SK-N-SH treated with all-trans-retinoic acid at 6 μM for 48 hours (cell line): ENCODE data around the gene LARGE1.

Source experiments
- ATAC-seq: fragments of 200-7000 bp; cut with Tn5 transposase; 3 replicates; pipeline ENCODE4 v1.9.1; 2020; ENCODE audit warnings: mild to moderate bottlenecking, moderate library complexity
- ARNTL ChIP-seq: fragments of 450-650 bp; formaldehyde crosslinking; IDR thresholded peaks from 2 replicates; pipeline ENCODE4 v1.5.0; 2020; ENCODE audit warnings: low read depth, mild to moderate bottlenecking, moderate library complexity, borderline replicate concordance
- BACH2 ChIP-seq: fragments of 250-450 bp; sonication (Bioruptor Pico); IDR thresholded peaks from 2 replicates; pipeline ENCODE4 v1.9.0; 2021; ENCODE audit warnings: mild to moderate bottlenecking, borderline replicate concordance
- CREB5 ChIP-seq: fragments of 250-450 bp; sonication (Bioruptor Pico); IDR thresholded peaks from 2 replicates; pipeline ENCODE4 v1.5.1; 2020; ENCODE audit warnings: low read depth, mild to moderate bottlenecking, moderate library complexity
- CSDC2 ChIP-seq: fragments of 250-450 bp; sonication (Bioruptor Pico); IDR thresholded peaks from 2 replicates; pipeline ENCODE4 v1.5.0; 2020; ENCODE audit warnings: mild to moderate bottlenecking, moderate library complexity
- CSRNP3 ChIP-seq: fragments of 250-450 bp; sonication (Bioruptor Pico); IDR thresholded peaks from 2 replicates; pipeline ENCODE4 v1.5.1; 2021; ENCODE audit warnings: mild to moderate bottlenecking, moderate library complexity
- ESRRG ChIP-seq: fragments of 250-450 bp; sonication (Bioruptor Pico); IDR thresholded peaks from 2 replicates; pipeline ENCODE4 v1.6.1; 2021; ENCODE audit warnings: mild to moderate bottlenecking
- GLIS3 ChIP-seq: fragments of 250-450 bp; sonication (Bioruptor Pico); IDR thresholded peaks from 2 replicates; pipeline ENCODE4 v1.5.0; 2020; ENCODE audit warnings: mild to moderate bottlenecking, moderate library complexity
- OSR1 ChIP-seq: fragments of 250-450 bp; sonication (Bioruptor Pico); IDR thresholded peaks from 2 replicates; pipeline ENCODE4 v1.8.0; 2022; ENCODE audit warnings: moderate library complexity, mild to moderate bottlenecking, inconsistent platforms
- PATZ1 ChIP-seq: fragments of 250-450 bp; sonication (Bioruptor Pico); IDR thresholded peaks from 2 replicates; pipeline ENCODE4 v1.8.0; 2020; ENCODE audit warnings: mild to moderate bottlenecking, moderate library complexity, borderline replicate concordance
- POU6F1 ChIP-seq: fragments of 250-450 bp; sonication (Bioruptor Pico); IDR thresholded peaks from 2 replicates; pipeline ENCODE4 v1.8.0; 2021; ENCODE audit warnings: low read depth, mild to moderate bottlenecking, moderate library complexity, borderline replicate concordance
- PPARA ChIP-seq: fragments of 250-450 bp; sonication (Bioruptor Pico); IDR thresholded peaks from 2 replicates; pipeline ENCODE4 v1.5.0; 2020; ENCODE audit warnings: mild to moderate bottlenecking, borderline replicate concordance
- RARB ChIP-seq: fragments of 250-450 bp; sonication (Bioruptor Pico); IDR thresholded peaks from 2 replicates; pipeline ENCODE4 v1.8.0; 2021; ENCODE audit warnings: mild to moderate bottlenecking, moderate library complexity
- SNAI2 ChIP-seq: fragments of 250-450 bp; sonication (Bioruptor Pico); IDR thresholded peaks from 2 replicates; pipeline ENCODE4 v1.5.0; 2020; ENCODE audit warnings: mild to moderate bottlenecking, moderate library complexity
- TCF4 ChIP-seq: fragments of 250-450 bp; sonication (Bioruptor Pico); IDR thresholded peaks from 2 replicates; pipeline ENCODE4 v1.8.0; 2021; ENCODE audit warnings: mild to moderate bottlenecking, moderate library complexity, borderline replicate concordance
- TOX ChIP-seq: fragments of 250-450 bp; sonication (Bioruptor Pico); IDR thresholded peaks from 2 replicates; pipeline ENCODE4 v1.8.0; 2021; ENCODE audit warnings: mild to moderate bottlenecking, moderate library complexity, borderline replicate concordance
- TSHZ2 ChIP-seq: fragments of 250-450 bp; sonication (Bioruptor Pico); IDR thresholded peaks from 2 replicates; pipeline ENCODE4 v1.5.0; 2020; ENCODE audit warnings: mild to moderate bottlenecking, moderate library complexity
- ZC3H10 ChIP-seq: fragments of 250-450 bp; sonication (Bioruptor Pico); IDR thresholded peaks from 2 replicates; pipeline ENCODE4 v1.5.1; 2021; ENCODE audit warnings: mild to moderate bottlenecking, moderate library complexity
- ZFP30 ChIP-seq: fragments of 450-650 bp; formaldehyde crosslinking; IDR thresholded peaks from 2 replicates; pipeline ENCODE4 v1.5.0; 2022; ENCODE audit warnings: mild to moderate bottlenecking, moderate library complexity
- ZNF70 ChIP-seq: fragments of 450-650 bp; formaldehyde crosslinking; IDR thresholded peaks from 2 replicates; pipeline ENCODE4 v1.5.0; 2020; ENCODE audit warnings: mild to moderate bottlenecking, moderate library complexity
- ZNF8 ChIP-seq: fragments of 450-650 bp; formaldehyde crosslinking; IDR thresholded peaks from 2 replicates; pipeline ENCODE4 v1.5.0; 2020; ENCODE audit warnings: mild to moderate bottlenecking, moderate library complexity

Gene LARGE1

GRCh38 chr22:33330534-33330933 lies 589.7 kb downstream of the LARGE1 start:
- no peak for ATAC-seq
- no peak for TF ChIP-seq OSR1 (CRISPR knock-in tag)
- TF ChIP-seq TSHZ2 (CRISPR knock-in tag): no peak
- no peak for TF ChIP-seq CREB5 (CRISPR knock-in tag)
- no peak for TF ChIP-seq PPARA (CRISPR knock-in tag)
- TF ChIP-seq CSDC2: no peak
- no peak for TF ChIP-seq TOX (CRISPR knock-in tag)
- TF ChIP-seq CSRNP3 (CRISPR knock-in tag): no peak
- no peak for TF ChIP-seq ZFP30
- no peak for TF ChIP-seq ZNF8
- TF ChIP-seq ARNTL: no peak

GRCh38 chr22:33329398-33329797 lies 590.9 kb downstream of the LARGE1 start:
- no peak for TF ChIP-seq OSR1 (CRISPR knock-in tag)
- no peak for TF ChIP-seq BACH2 (CRISPR knock-in tag)
- TF ChIP-seq TCF4: no peak
- no peak for TF ChIP-seq POU6F1 (CRISPR knock-in tag)
- no peak for ATAC-seq

GRCh38 chr22:33328789-33329296 lies 591.4 kb downstream of the LARGE1 start:
- ATAC-seq: no peak
- TF ChIP-seq ESRRG (CRISPR knock-in tag) (no peak), TOX (CRISPR knock-in tag) (no peak), RARB (no peak), ZC3H10 (no peak), PATZ1 (CRISPR knock-in tag) (no peak), GLIS3 (CRISPR knock-in tag) (no peak), TCF4 (no peak), SNAI2 (CRISPR knock-in tag) (no peak), CREB5 (CRISPR knock-in tag) (no peak), ZNF70 (no peak), ARNTL (no peak), BACH2 (CRISPR knock-in tag) (no peak)
